ENCODE results near the gene LGALS3BP. TPM values are rescaled to one million over a fixed set of nuclear protein-coding genes. Genes with fewer than 3 reads are reported as not detected.

LGALS3BP gene
- total and polyA plus RNA-seq, 2 of the 13 experiments (the other 11 are each of a cell fraction or from before 2014, with no cell fraction given), result 137 to 332 TPM

DNA sequence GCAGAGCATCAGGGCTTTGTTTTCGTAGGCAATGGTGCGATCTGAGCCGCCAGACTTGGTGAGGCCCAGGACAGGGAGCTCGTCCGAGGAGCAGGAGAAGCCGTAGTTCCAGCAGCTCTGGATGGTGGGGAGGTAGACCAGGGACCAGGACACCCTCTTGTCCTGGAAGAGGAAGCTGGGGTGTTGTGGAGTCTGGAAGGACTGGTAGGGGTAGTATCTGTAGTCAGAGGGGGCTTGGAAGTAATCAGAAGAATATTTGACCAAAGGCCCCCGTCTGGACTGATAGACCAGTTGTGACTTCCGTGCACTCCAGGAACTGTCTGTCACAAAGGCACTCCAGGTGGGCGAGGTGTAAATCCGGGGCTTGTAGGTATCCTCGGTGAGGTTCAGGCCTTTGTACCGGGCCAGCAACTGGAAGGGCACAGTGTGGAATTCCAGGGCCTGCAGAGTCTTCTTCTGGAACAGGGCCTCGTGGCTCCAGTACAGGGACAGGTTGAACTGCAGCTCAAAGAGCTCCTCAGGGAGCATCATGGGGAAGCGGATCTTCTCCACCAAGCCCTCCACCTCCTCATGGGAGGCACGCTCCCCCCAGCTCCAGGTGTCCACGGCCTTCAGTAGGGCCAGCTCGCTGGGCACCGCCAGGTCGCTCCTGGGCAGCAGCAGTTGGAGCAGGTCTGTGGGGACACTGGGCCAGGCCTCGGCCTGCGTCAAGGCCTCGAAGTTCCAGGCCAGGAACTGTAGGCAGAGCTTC, 7.8 kb downstream of the LGALS3BP start (continued):
- TF ChIP-seq USF2 (IDR thresholded peaks at IDR 0.05; ENCODE audit: low read depth, low read length) (no peak), USF2 (CRISPR knock-in tag; IDR thresholded peaks at IDR 0.05; ENCODE audit: borderline replicate concordance) (no peak), ZHX1 (CRISPR knock-in tag; IDR thresholded peaks at IDR 0.05; ENCODE audit: low read depth) (no peak), ZNF839 (CRISPR knock-in tag; IDR thresholded peaks at IDR 0.05; ENCODE audit: borderline replicate concordance) (no peak), NCOA1 (CRISPR knock-in tag; IDR thresholded peaks at IDR 0.05) (no peak), ZNF747 (CRISPR knock-in tag; IDR thresholded peaks at IDR 0.05; ENCODE audit: borderline replicate concordance) (no peak), REPIN1 (CRISPR knock-in tag; IDR thresholded peaks at IDR 0.05; ENCODE audit: borderline replicate concordance, low read depth) (no peak), ZNF672 (CRISPR knock-in tag; IDR thresholded peaks at IDR 0.05) (no peak), ELF1 (CRISPR knock-in tag; IDR thresholded peaks at IDR 0.05) (no peak), SAFB2 (CRISPR knock-in tag; IDR thresholded peaks at IDR 0.05; ENCODE audit: borderline replicate concordance, low read depth) (no peak; the same call in 1 of the 2 replicates), DNMT1 (CRISPR knock-in tag; IDR thresholded peaks at IDR 0.05) (no peak), ZNF841 (CRISPR knock-in tag; IDR thresholded peaks at IDR 0.05; ENCODE audit: borderline replicate concordance) (no peak), HOXA9 (CRISPR knock-in tag; IDR thresholded peaks at IDR 0.05; ENCODE audit: borderline replicate concordance) (no peak)
- TF ChIP-seq, protein P1, sequence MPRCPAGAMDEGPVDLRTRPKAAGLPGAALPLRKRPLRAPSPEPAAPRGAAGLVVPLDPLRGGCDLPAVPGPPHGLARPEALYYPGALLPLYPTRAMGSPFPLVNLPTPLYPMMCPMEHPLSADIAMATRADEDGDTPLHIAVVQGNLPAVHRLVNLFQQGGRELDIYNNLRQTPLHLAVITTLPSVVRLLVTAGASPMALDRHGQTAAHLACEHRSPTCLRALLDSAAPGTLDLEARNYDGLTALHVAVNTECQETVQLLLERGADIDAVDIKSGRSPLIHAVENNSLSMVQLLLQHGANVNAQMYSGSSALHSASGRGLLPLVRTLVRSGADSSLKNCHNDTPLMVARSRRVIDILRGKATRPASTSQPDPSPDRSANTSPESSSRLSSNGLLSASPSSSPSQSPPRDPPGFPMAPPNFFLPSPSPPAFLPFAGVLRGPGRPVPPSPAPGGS (CRISPR knock-in tag; IDR thresholded peaks at IDR 0.05), result no peak; the same call in 1 of the 2 replicates
- TF ChIP-seq, protein P2, sequence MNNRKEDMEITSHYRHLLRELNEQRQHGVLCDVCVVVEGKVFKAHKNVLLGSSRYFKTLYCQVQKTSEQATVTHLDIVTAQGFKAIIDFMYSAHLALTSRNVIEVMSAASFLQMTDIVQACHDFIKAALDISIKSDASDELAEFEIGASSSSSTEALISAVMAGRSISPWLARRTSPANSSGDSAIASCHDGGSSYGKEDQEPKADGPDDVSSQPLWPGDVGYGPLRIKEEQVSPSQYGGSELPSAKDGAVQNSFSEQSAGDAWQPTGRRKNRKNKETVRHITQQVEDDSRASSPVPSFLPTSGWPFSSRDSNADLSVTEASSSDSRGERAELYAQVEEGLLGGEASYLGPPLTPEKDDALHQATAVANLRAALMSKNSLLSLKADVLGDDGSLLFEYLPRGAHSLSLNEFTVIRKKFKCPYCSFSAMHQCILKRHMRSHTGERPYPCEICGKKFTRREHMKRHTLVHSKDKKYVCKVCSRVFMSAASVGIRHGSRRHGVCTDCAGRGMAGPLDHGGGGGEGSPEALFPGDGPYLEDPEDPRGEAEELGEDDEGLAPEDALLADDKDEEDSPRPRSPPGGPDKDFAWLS (CRISPR knock-in tag; IDR thresholded peaks at IDR 0.05; ENCODE audit: borderline replicate concordance), result no peak
- TF ChIP-seq, protein P3, sequence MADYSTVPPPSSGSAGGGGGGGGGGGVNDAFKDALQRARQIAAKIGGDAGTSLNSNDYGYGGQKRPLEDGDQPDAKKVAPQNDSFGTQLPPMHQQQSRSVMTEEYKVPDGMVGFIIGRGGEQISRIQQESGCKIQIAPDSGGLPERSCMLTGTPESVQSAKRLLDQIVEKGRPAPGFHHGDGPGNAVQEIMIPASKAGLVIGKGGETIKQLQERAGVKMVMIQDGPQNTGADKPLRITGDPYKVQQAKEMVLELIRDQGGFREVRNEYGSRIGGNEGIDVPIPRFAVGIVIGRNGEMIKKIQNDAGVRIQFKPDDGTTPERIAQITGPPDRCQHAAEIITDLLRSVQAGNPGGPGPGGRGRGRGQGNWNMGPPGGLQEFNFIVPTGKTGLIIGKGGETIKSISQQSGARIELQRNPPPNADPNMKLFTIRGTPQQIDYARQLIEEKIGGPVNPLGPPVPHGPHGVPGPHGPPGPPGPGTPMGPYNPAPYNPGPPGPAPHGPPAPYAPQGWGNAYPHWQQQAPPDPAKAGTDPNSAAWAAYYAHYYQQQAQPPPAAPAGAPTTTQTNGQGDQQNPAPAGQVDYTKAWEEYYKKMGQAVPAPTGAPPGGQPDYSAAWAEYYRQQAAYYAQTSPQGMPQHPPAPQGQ (CRISPR knock-in tag; IDR thresholded peaks at IDR 0.05; ENCODE audit: borderline replicate concordance), result no peak
- TF ChIP-seq, protein P4, sequence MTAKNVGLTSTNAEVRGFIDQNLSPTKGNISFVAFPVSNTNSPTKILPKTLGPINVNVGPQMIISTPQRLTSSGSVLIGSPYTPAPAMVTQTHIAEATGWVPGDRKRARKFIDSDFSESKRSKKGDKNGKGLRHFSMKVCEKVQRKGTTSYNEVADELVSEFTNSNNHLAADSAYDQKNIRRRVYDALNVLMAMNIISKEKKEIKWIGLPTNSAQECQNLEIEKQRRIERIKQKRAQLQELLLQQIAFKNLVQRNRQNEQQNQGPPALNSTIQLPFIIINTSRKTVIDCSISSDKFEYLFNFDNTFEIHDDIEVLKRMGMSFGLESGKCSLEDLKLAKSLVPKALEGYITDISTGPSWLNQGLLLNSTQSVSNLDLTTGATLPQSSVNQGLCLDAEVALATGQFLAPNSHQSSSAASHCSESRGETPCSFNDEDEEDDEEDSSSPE (CRISPR knock-in tag; IDR thresholded peaks at IDR 0.05), result no peak

Measured in HepG2 (cell line).